LNCAP (cell line): ENCODE data around the gene RBMS2.

ENCODE experiments used
- TF ChIP-seq, protein P1 (sequence below): fragments of 450-650 bp; IDR thresholded peaks from 2 replicates; pipeline ENCODE4 v1.5.1; 2017; ENCODE audit warnings: mild to moderate bottlenecking

Gene RBMS2

DNA sequence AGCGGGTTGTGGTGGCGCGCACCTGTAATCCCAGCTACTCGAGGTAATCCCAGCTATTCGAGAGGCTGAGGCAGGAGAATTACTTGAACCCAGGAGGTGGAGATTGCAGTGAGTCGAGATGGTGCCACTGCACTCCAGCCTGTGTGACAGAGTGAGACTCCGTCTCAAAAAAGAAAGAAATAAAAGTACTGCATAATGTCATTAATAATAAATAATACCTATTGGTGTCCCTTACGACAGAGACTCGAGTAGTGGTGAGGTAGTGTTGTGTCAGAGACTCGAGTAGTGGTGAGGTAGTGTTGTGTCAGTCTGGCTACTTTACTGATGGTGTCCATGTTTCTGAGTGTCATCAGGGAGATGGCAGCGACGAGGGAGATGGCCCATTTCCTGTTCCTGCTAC is 34.9 kb upstream of the RBMS2 start:
- TF ChIP-seq, protein P1, sequence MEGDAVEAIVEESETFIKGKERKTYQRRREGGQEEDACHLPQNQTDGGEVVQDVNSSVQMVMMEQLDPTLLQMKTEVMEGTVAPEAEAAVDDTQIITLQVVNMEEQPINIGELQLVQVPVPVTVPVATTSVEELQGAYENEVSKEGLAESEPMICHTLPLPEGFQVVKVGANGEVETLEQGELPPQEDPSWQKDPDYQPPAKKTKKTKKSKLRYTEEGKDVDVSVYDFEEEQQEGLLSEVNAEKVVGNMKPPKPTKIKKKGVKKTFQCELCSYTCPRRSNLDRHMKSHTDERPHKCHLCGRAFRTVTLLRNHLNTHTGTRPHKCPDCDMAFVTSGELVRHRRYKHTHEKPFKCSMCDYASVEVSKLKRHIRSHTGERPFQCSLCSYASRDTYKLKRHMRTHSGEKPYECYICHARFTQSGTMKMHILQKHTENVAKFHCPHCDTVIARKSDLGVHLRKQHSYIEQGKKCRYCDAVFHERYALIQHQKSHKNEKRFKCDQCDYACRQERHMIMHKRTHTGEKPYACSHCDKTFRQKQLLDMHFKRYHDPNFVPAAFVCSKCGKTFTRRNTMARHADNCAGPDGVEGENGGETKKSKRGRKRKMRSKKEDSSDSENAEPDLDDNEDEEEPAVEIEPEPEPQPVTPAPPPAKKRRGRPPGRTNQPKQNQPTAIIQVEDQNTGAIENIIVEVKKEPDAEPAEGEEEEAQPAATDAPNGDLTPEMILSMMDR: no peak

DNA sequence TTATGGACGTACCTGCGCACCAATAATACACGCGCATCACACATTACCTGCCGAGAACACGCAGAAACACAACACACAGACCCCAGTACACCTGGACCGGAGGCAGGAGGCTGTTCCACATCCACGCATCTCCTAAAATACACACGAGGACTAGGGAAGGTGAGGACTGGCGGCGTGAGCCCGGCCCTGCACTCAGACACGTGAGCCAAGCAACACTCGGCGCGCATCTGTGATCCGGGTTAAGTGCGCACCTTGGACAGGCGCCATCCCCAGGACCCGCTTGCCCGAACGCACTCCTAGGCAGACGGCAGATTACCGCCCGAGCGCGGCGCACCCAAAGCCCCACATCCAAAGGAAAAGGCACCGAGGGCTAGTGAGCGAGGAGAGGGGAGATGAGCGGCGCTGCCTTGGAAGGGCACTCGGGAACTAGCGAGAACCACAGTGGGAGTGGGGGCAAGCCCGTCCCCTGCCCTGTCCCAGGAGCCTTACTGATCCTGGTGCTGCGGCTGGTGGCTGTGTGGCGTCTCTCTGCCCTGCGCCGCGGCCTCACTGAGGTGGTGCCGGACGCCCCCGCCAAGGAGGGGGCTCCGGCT is 34.1 kb upstream of the RBMS2 start:
- TF ChIP-seq, protein P1: no peak

DNA sequence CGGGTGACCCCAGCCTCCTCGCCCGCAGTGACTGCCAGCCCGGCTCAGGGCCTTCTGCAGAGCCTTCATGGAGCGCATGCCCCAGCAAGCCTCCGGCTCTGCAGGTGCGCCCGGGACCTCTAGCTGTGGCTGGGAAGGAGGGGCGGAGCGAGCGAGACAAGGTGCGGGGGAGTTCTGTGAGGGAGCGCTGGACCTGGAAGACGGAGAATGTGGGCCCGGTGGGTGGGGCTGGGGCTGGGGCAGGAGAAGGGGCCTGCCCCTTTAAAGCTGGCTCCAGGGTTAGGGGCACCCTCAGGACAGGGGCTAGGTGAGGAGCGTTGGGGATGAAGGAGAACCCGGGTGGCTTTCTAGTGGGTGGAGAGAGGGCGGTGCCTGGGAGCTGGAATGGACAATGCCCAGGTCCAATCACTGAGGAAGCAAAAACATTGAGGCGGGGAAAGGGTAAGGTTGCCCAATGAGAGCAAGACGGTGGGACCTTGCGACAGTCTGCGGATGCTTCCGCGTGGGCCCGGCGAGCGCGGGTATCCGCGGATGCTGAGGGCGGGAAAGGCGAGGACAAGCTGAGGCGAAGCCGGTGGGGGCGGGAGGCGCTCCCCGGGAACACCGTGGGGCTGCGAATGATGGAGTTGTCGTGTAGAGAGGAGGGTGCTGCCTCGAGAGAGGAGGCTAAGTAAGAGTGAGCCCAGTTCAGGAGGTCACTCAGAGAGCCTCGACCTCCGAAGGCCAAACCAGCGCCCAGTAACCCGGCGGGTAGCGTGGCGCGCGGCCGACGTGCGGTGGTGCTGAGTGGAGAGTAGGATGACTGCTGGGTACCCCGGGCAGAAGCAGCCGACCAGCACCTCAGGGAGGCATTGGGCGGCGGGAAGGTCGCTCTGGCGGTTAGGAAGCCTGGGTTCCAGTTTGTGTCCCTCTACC is 33.3 kb upstream of the RBMS2 start, which contains the start of gene GLS2:
GLS2 (minus strand) TSS at position 121 of the 915 bp plus-strand sequence; CDS start at position 78, 43 bp downstream.
- TF ChIP-seq, protein P1: no peak

DNA sequence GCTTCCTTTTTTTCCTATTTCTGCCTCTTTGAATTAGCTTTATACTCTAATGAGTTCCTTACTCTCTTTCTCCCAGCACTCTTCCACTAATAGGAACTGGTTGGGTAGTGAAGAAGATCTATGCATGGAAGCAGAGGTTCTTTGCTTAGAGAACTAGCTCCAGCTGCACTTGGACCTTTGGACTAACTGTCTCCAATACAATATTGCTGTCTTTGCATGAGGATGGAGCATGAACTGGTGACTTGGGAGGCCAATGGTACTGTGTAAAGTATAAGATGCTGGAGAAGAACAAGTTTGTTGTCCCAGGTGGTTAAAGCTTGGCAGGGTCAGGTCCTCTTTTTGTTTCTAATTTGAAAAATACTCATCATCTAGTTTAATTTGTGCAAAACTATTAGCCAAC is 31.3 kb upstream of the RBMS2 start:
- TF ChIP-seq, protein P1: no peak

DNA sequence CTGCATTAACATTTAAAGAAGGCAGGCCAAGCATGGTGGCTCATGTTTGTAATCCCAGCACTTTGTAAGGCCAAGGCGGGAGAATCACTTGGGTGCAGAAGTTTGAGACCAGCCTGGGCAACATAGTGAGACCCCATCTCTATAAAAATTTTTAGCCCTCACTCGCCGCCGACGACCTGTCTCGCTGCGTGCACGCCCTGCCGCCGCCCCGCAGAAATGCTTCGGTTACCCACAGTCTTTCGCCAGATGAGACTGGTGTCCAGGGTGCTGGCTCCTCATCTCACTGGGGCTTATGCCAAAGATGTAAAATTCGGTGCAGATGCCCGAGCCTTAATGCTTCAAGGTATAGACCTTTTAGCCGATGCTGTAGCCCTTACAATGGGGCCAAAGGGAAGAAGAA is 10.8 kb upstream of the RBMS2 start:
- TF ChIP-seq, protein P1: no peak

DNA sequence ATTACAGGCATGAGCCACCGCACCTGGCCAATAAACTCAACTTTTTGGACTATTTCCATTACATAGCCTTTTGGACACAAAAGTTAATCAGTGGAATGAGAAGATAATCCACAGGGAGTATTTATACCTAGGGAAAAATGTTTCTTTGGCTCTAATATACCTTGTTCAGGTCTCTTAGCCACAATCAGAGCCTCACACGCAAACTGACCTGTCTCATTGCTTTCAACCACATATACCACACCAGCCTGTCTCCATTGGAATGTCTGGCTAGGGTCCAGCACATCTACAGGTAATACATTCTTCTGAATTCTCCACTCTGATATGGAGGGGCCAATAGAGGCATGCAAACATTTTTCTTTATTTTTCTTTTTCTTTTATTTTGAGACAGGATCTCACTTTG is 3.8 kb upstream of the RBMS2 start:
- TF ChIP-seq, protein P1: no peak

DNA sequence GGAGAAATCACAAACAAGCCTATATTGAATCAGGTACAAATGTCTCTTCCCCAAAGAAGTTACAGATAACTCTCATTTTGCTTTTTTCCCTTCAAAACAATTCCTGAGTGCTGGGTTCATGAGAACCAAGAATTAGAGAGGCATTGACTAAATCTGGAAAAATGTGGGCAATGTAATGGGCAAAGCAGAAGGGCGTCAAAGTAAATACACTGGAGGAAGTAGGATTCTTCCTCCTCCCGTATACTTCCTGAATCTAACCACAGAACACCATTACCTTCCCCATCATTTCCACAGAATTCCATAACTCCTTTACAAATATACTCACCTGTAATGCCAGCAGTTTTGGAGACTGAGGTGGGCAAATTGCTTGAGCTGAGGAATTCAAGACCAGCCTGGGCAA is 3.0 kb upstream of the RBMS2 start:
- TF ChIP-seq, protein P1: no peak
